OCI-LY7 (cell line): ENCODE results near the gene TACR2.

ENCODE experiments used
- CTCF ChIP-seq: fragments of 200-600 bp; sonication (generic); conservative IDR thresholded peaks from 2 replicates; pipeline ENCODE4 v1.5.1; 2014; ENCODE audit warnings: mild to moderate bottlenecking, antibody characterized with exemption, low read length, moderate library complexity, mixed read lengths
- EZH2phosphoT487 ChIP-seq: fragments of 200-600 bp; sonication (generic); IDR thresholded peaks from 2 replicates; pipeline ENCODE4 v1.6.1; 2018; ENCODE audit warnings: low read depth, borderline replicate concordance, mild to moderate bottlenecking, mixed run types, antibody characterized with exemption, low read length, moderate library complexity, mixed read lengths

- TF ChIP-seq CTCF (no peak), EZH2phosphoT487 (no peak)
These were observed 54.2 kb downstream of the TACR2 start for GRCh38 chr10:69362471-69362954.
